Neural progenitor cell (in vitro differentiated cells): ENCODE results near the gene ASIC1. TPM values are rescaled to one million over a fixed set of nuclear protein-coding genes. Genes with fewer than 3 reads are reported as not detected.

Experiments used
- DNase-seq: peaks from one replicate; pipeline ENCODE4 v3.0.0-alpha.2; 2016; ENCODE audit warnings: low spot score
- H2AFZ ChIP-seq: fragments of 200-600 bp; sonication (generic); replicated peaks from 2 replicates; pipeline ENCODE4 v1.6.1; 2016; ENCODE audit warnings: antibody characterized with exemption
- H3F3A ChIP-seq: fragments of 200-600 bp; sonication (generic); 2 replicates; pipeline ENCODE4 v1.6.1; 2016; ENCODE audit warnings: antibody characterized with exemption, low read depth
- H3K27ac ChIP-seq: fragments of 200-600 bp; sonication (generic); 2 replicates; pipeline ENCODE4 v1.5.1; 2016; ENCODE audit warnings: mild to moderate bottlenecking
- H3K27me3 ChIP-seq: fragments of 200-600 bp; sonication (generic); 2 replicates; pipeline ENCODE4 v1.6.1; 2016; ENCODE audit warnings: mild to moderate bottlenecking, moderate library complexity
- H3K36me3 ChIP-seq: fragments of 200-600 bp; sonication (generic); 2 replicates; pipeline ENCODE4 v1.5.1; 2016
- H3K4me1 ChIP-seq: fragments of 200-600 bp; sonication (generic); 2 replicates; pipeline ENCODE4 v1.6.1; 2016; ENCODE audit warnings: mixed run types
- H3K4me2 ChIP-seq: fragments of 200-600 bp; sonication (generic); 2 replicates; pipeline ENCODE4 v1.6.1; 2016
- H3K4me3 ChIP-seq: fragments of 200-600 bp; sonication (generic); 2 replicates; pipeline ENCODE4 v1.5.1; 2016
- H3K79me2 ChIP-seq: fragments of 200-600 bp; sonication (generic); 2 replicates; pipeline ENCODE4 v1.6.1; 2016; ENCODE audit warnings: low read depth
- H3K9ac ChIP-seq: fragments of 200-600 bp; sonication (generic); 2 replicates; pipeline ENCODE4 v1.6.1; 2016
- H3K9me3 ChIP-seq: fragments of 200-600 bp; sonication (generic); 2 replicates; pipeline ENCODE4 v1.5.1; 2016; ENCODE audit warnings: low read depth
- H4K20me1 ChIP-seq: fragments of 200-600 bp; sonication (generic); 2 replicates; pipeline ENCODE4 v1.6.1; 2016; ENCODE audit warnings: low read depth
- H3K27ac Mint-ChIP-seq: 3 replicates; pipeline ENCODE4 v1.8.0; 2021; ENCODE audit warnings: mixed read lengths
- H3K27me3 Mint-ChIP-seq: 2 replicates; pipeline ENCODE4 v1.8.0; 2022; ENCODE audit warnings: low read depth, mild to moderate bottlenecking, inconsistent platforms, moderate library complexity, mixed read lengths; ENCODE audit not compliant: insufficient read depth
- H3K36me3 Mint-ChIP-seq: 3 replicates; pipeline ENCODE4 v1.8.0; 2021; ENCODE audit warnings: mixed read lengths
- H3K4me1 Mint-ChIP-seq: 3 replicates; pipeline ENCODE4 v1.8.0; 2021; ENCODE audit warnings: mixed read lengths
- H3K4me3 Mint-ChIP-seq: 3 replicates; pipeline ENCODE4 v1.8.0; 2021; ENCODE audit warnings: mild to moderate bottlenecking, moderate library complexity, mixed read lengths
- H3K9me3 Mint-ChIP-seq: 3 replicates; pipeline ENCODE4 v1.8.0; 2020; ENCODE audit warnings: mixed read lengths
- CTCF ChIP-seq: fragments of 200-600 bp; sonication (generic); IDR thresholded peaks from 2 replicates; pipeline ENCODE4 v1.5.1; 2017; ENCODE audit warnings: antibody characterized with exemption, mild to moderate bottlenecking
- EZH2 ChIP-seq: fragments of 200-600 bp; sonication (generic); IDR thresholded peaks from 2 replicates; pipeline ENCODE4 v1.6.1; 2017; ENCODE audit warnings: antibody characterized with exemption, mild to moderate bottlenecking, moderate library complexity
- EZH2phosphoT487 ChIP-seq: fragments of 200-600 bp; sonication (generic); IDR thresholded peaks from 2 replicates; pipeline ENCODE4 v1.6.1; 2017; ENCODE audit warnings: antibody characterized with exemption
- total RNA-seq: library from RNA; depleted of rRNA; stranded (reverse); fragments of >200 nt; gene quantifications from 2 replicates; pipeline ENCODE4 v1.2.3, GENCODE V29; 2015; ENCODE audit warnings: low replicate concordance

ASIC1 gene
- total RNA-seq, 1 donor from 2014 or later = 2.5 TPM

GRCh38 chr12:50057896-50058670 is 687 bp downstream of the ASIC1 start:
- H3K36me3 Mint-ChIP-seq = peaks cover 11% of the 10 kb centered on the region
- Histone ChIP-seq H3K27me3 (peaks cover 83% of the 10 kb centered on the region), H3K4me1 (peaks cover 8% of the 10 kb centered on the region)

GRCh38 chr12:50058743-50059312 is 1.4 kb downstream of the ASIC1 start:
- H3K9me3 Mint-ChIP-seq = no peaks in the 10 kb centered on the region
- H3K27ac ChIP-seq = no peak overlapping the region
- H3K36me3 ChIP-seq = no peaks in the 10 kb centered on the region
- H3K9me3 ChIP-seq = no peaks in the 10 kb centered on the region
- no peak overlapping the region for H3K27ac Mint-ChIP-seq
- H3F3A ChIP-seq = peaks cover 14% of the 10 kb centered on the region
- peaks cover 23% of the 10 kb centered on the region for H3K4me1 Mint-ChIP-seq
- peaks cover 11% of the 10 kb centered on the region for H3K36me3 Mint-ChIP-seq
- no peak overlapping the region for H3K4me2 ChIP-seq
- no peak overlapping the region for H3K9ac ChIP-seq
- TF ChIP-seq EZH2phosphoT487 (no peak), CTCF (no peak), EZH2 (no peak)
- H3K4me1 ChIP-seq = peaks cover 8% of the 10 kb centered on the region
- peaks cover 75% of the 10 kb centered on the region for H3K27me3 ChIP-seq
- H3K4me3 Mint-ChIP-seq = peak overlapping the region; percentile 81
- no peaks in the 10 kb centered on the region for H3K79me2 ChIP-seq
- H3K27me3 Mint-ChIP-seq = peaks cover 27% of the 10 kb centered on the region
- no peak overlapping the region for H3K4me3 ChIP-seq
- DNase-seq = no peak
- no peaks in the 10 kb centered on the region for H4K20me1 ChIP-seq
- no peak overlapping the region for H2AFZ ChIP-seq

More at GRCh38 chr12:50057896-50058670, 687 bp downstream of the ASIC1 start:
- H3K4me2 ChIP-seq = peak overlapping the region; percentile 99
- H2AFZ ChIP-seq = peak overlapping the region; percentile 97
- H4K20me1 ChIP-seq = no peaks in the 10 kb centered on the region
- H3F3A ChIP-seq = peaks cover 14% of the 10 kb centered on the region
- no peak for DNase-seq
- peaks cover 28% of the 10 kb centered on the region for H3K27me3 Mint-ChIP-seq
- peak overlapping the region; percentile 81 for H3K4me3 Mint-ChIP-seq
- no peak overlapping the region for H3K9ac ChIP-seq
- H3K36me3 ChIP-seq = no peaks in the 10 kb centered on the region
- peak overlapping the region; percentile 92 for H3K4me3 ChIP-seq
- no peak overlapping the region for H3K27ac Mint-ChIP-seq
- H3K27ac ChIP-seq = no peak overlapping the region
- no peaks in the 10 kb centered on the region for H3K79me2 ChIP-seq
- TF ChIP-seq EZH2phosphoT487 (no peak), CTCF (no peak), EZH2 (no peak)
- H3K9me3 ChIP-seq = no peaks in the 10 kb centered on the region
- H3K4me1 Mint-ChIP-seq = peaks cover 23% of the 10 kb centered on the region
- no peaks in the 10 kb centered on the region for H3K9me3 Mint-ChIP-seq

GRCh38 chr12:50059440-50060119 is 2.2 kb downstream of the ASIC1 start:
- Mint-ChIP-seq H3K4me3 (peak overlapping the region; percentile 81), H3K9me3 (no peaks in the 10 kb centered on the region), H3K27me3 (peaks cover 31% of the 10 kb centered on the region), H3K27ac (peak overlapping the region; percentile 5), H3K36me3 (peaks cover 13% of the 10 kb centered on the region), H3K4me1 (peaks cover 23% of the 10 kb centered on the region)
- Histone ChIP-seq H3K4me3 (no peak overlapping the region), H3K36me3 (no peaks in the 10 kb centered on the region), H3K4me1 (peaks cover 8% of the 10 kb centered on the region), H4K20me1 (no peaks in the 10 kb centered on the region), H3K9ac (no peak overlapping the region), H3F3A (peaks cover 14% of the 10 kb centered on the region), H3K27ac (no peak overlapping the region), H3K4me2 (no peak overlapping the region), H3K79me2 (no peaks in the 10 kb centered on the region), H3K27me3 (peaks cover 70% of the 10 kb centered on the region), H2AFZ (no peak overlapping the region), H3K9me3 (no peaks in the 10 kb centered on the region)
- no peak for DNase-seq
- TF ChIP-seq EZH2phosphoT487 (no peak), EZH2 (no peak), CTCF (no peak)
